KBM-7 (cell line): ENCODE data around the gene OR10P1.
A peak's percentile ranks its signal among the peaks of the same experiment; 100 is the strongest.
"Not testable (repeated sequence)": the region's sequence is repeated elsewhere in the genome, so short reads cannot be mapped to it uniquely, and the experiment has no call there.

Source experiments
- DNase-seq: peaks from one replicate; pipeline ENCODE4 v3.0.0-alpha.2; 2015
- in situ Hi-C: fragments of 300-500 bp; cut with MboI; formaldehyde crosslinking; loops from 2 replicates; pipeline ENCODE4 v1.14.3; 2020; ENCODE audit warnings: low sequenced_read_pairs, low pct_unique_long_range_greater_than_20kb, mixed read lengths

The OR10P1 gene

GRCh38 chr12:55636853-55637252, at the start of gene OR10P1:
Gene OR10P1, plus strand, starts transcription at chr12:55636892. Its CDS starts 0 bp downstream, at chr12:55636892.
- no peak for DNase-seq
- in situ Hi-C loops: loop anchor here (25.0 kb wide), 1 partner anchor 450 kb away; no protein-coding TSS in a partner anchor

GRCh38 chr12:55590152-55590551, 46.5 kb upstream of the OR10P1 start:
- in situ Hi-C loops, DNase-seq: not testable (repeated sequence)

- peak; percentile 72 for DNase-seq
- in situ Hi-C loops: no loop called here
These were observed 28.7 kb upstream of the OR10P1 start for GRCh38 chr12:55607821-55608594.

- DNase-seq: no peak
- in situ Hi-C loops: no loop called here
These were observed 26.1 kb upstream of the OR10P1 start for GRCh38 chr12:55610598-55610997.

- in situ Hi-C loops: no loop called here
- no peak for DNase-seq
These were observed 24.0 kb upstream of the OR10P1 start for GRCh38 chr12:55612646-55613045.

GRCh38 chr12:55614764-55615163, 21.9 kb upstream of the OR10P1 start:
- no peak for DNase-seq
- in situ Hi-C loops: no loop called here

GRCh38 chr12:55619354-55620138, 17.1 kb upstream of the OR10P1 start:
- in situ Hi-C loops: no loop called here
- DNase-seq: peak; percentile 97

GRCh38 chr12:55624056-55624455, 12.6 kb upstream of the OR10P1 start:
- DNase-seq: no peak
- in situ Hi-C loops: no loop called here

GRCh38 chr12:55626154-55626553, 10.5 kb upstream of the OR10P1 start:
- in situ Hi-C loops: loop anchor here (25.0 kb wide), 1 partner anchor 439 kb away; no protein-coding TSS in a partner anchor
- DNase-seq: no peak

GRCh38 chr12:55629058-55629841, 7.4 kb upstream of the OR10P1 start:
- in situ Hi-C loops: loop anchor here (25.0 kb wide), 1 partner anchor 442 kb away; no protein-coding TSS in a partner anchor
- no peak for DNase-seq

- DNase-seq: no peak
- in situ Hi-C loops: loop anchor here (25.0 kb wide), 1 partner anchor 444 kb away; no protein-coding TSS in a partner anchor
These were observed 5.6 kb upstream of the OR10P1 start for GRCh38 chr12:55631056-55631455.

- no peak for DNase-seq
- in situ Hi-C loops: loop anchor here (25.0 kb wide), 1 partner anchor 444 kb away; no protein-coding TSS in a partner anchor
These were observed 5.0 kb upstream of the OR10P1 start for GRCh38 chr12:55631733-55632132.

- no peak for DNase-seq
- in situ Hi-C loops: loop anchor here (25.0 kb wide), 1 partner anchor 446 kb away; no protein-coding TSS in a partner anchor
These were observed 3.5 kb upstream of the OR10P1 start for GRCh38 chr12:55633151-55633550.

GRCh38 chr12:55636116-55636655, 506 bp upstream of the OR10P1 start:
- in situ Hi-C loops: loop anchor here (25.0 kb wide), 1 partner anchor 449 kb away; no protein-coding TSS in a partner anchor
- DNase-seq: no peak

GRCh38 chr12:55637467-55637866, 775 bp downstream of the OR10P1 start:
- in situ Hi-C loops: loop anchor here (25.0 kb wide), 1 partner anchor 450 kb away; no protein-coding TSS in a partner anchor

GRCh38 chr12:55641595-55641994, 4.9 kb downstream of the OR10P1 start:
- no peak for DNase-seq
- in situ Hi-C loops: loop anchor here (25.0 kb wide), 1 partner anchor 454 kb away; no protein-coding TSS in a partner anchor

More at GRCh38 chr12:55637467-55637866, 775 bp downstream of the OR10P1 start:
- no peak for DNase-seq

- DNase-seq: peak; percentile 73
- in situ Hi-C loops: loop anchor here (25.0 kb wide), 1 partner anchor 455 kb away; no protein-coding TSS in a partner anchor
These were observed 5.6 kb downstream of the OR10P1 start for GRCh38 chr12:55642267-55642666.

GRCh38 chr12:55642669-55643068, 6.0 kb downstream of the OR10P1 start:
- DNase-seq: peak; percentile 61

More at GRCh38 chr12:55642669-55643068, 6.0 kb downstream of the OR10P1 start:
- in situ Hi-C loops: loop anchor here (25.0 kb wide), 1 partner anchor 455 kb away; no protein-coding TSS in a partner anchor
